Stimulated activated naive CD4-positive, alpha-beta T cell treated with Interleukin-2 at 50 U/mL for 16 hours (primary cell): ENCODE measurements around the gene SLC28A1.

Experiments
- DNase-seq: peaks from one replicate; lab custom pipeline; 2025; lab: John Stamatoyannopoulos, UW

Gene SLC28A1

DNA sequence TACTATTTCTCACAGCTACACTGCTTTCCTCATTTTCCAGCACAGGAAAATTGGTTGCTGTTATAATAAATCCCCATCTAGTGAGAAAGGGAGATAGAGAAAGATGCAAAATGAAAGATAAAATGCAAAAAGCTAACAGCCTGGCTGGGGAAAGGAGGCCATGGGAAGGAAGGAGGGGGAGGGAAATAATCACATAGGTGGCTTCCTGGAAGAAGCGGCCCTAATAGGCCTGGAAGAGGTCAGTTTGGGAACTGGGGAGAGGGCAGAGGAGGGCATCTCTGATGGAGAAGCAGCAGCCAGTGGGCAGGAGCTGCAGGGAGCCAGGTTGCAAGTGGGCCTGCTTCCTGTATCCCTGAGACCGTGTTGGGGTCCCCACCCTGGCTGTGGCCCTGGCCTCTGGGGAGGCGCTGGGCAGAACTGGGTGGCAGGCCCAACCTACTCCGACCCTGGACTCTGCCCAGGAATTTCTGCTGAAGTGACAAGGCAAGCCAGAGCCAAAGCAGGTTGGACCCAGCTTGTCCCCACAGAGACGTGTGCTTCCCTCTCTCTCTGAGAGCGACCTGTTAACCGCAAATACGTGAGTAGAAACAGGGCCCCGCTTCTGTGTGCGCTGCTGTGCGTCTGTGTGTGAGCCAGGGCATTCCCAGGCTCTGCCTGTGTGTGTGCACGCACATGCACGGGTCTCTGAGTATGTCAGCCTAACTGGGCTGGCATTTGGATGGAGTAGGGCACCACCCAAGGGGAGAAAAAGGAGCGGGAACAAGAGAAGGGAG lies 1.9 kb downstream of the SLC28A1 start:
- DNase-seq, result no peak

DNA sequence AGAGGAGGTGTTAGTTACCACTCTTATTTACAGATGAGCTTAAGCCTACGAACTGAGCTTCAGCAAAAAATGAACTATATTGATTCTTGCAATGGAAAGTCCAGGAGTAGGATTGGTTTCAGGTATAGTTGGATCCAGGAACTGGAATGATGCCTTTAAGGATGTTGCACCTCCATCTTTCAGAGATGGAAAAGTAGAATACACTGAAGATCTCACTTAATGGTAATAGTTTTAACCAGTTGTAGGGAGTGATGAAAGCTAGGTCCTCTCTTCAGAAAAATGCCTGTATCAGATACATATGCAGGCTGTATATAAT lies 2.5 kb downstream of the SLC28A1 start:
- DNase-seq, result no peak

DNA sequence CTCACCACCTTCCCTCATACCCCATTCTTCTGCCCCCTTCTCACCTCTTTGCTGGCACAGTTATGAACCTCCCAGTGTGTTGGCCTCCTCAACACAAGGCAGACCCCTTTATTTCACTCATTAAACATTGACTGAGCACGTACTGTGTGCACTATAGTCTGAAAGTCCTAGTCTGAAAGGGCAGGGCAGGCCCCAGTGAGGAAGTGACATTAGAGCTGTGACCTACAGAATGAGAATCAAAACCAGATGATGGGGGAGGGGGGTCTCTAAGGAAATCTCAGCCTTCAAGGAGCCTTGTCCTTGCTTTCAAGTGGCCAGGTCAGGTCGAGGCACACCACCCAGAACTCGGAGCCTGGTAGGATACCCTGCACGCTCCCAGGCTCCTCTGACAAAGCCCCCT lies 3.5 kb downstream of the SLC28A1 start:
- DNase-seq, result no peak

DNA sequence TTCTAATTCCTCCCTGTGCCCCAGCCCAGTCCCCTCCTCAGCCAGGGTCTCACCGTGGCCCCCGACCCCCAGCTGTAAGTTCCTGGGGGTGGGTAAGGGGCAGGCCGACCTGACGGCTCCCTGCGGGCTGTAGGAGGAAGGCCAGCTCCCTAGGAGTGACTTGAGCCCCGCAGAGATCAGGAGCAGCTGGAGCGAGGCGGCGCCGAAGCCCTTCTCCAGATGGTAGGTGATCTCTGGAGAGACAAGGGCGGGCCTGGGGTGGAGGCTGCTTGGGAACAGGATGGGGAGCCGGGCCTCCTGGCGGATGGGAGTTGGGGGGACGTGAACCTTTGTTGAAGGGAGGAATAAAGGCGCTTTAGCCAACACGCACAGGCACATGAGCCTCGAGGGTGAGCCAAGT lies 4.2 kb downstream of the SLC28A1 start:
- DNase-seq, result no peak

DNA sequence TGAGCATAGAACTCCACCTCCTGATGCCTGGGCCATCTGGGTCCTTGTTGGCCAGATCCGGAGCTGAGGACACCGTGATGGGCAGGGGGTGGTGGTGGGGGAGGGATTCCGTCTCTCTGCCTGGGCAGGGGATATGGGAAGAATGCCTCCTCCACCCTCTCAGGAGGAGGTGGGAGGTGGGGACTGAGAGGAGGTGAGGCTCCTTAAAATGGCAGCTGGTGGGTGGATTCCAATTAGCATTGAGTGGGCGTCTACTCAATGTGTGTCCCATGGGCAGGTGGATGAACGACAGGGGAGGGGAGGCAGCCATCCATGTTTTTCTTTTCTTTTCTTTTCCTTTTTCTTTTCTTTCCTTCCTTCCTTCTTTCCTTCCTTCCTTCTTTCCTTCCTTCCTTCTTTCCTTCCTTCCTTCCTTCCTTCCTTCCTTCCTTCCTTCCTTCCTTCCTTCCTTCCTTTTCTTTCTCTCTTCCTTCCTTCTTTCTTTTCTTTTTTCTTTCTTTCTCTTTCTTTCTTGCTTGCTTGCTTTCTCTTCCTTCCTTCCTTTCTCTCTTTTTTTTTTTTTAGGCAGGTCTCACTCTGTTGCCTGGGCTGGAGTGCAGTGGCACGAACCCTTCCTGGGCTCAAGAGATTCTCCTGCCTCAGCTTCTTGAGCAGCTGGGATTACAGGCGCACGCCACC lies 5.0 kb downstream of the SLC28A1 start:
- no peak for DNase-seq

DNA sequence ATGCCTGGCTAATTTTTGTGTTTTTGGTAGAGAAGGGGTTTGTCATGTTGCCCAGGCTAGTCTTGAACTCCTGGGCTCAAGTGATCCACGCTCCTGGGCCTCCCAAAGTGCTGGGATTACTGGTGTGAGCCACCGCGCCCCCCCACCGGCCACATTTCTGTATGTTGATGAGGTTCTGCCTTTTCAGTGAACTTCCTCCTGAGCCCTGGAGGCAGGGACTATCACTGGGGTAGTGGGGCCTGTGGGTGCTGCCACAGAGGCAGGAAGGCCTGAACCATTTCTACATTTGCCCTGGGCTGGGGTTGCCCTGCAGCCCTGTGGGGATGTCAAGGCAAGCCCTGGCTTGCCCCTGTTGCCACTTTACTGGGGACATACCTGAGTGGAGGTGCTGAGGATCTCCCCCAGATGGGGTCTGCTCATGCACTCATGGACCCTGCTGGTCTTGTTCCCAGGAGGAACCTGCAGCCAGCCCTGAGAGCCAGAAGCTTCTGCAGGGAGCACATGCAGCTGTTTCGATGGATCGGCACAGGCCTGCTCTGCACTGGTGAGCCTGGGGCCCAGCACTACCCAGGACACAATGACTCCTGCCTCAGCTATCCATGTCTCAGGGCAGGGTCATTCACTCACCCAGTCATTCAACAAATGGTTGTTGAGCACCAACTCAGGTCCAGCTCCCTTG lies 5.7 kb downstream of the SLC28A1 start:
- DNase-seq, result no peak

DNA sequence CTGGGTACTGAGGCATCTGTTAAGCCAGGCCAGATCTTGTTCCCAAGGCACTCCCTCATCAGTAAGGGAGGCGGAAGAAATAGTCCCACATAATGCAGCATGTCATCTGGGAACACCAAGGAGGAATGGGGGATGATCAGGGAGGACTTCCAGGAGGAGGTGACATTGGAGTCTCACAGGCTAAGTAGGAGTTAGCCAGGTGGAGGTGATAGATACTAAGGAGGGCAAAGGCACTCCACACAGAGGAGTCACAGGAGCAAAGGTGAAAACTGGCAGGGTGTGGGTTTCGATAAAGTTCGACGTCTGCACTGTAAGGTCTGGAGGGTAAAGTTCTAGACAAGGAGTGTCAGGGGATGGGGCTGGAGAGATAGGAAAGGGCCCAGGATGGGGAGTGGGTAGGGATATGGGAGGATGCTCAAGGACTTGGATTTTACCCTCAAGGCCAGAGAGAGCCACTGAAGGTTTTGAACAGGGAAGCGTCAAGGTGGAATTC lies 6.3 kb downstream of the SLC28A1 start:
- DNase-seq, result no peak

DNA sequence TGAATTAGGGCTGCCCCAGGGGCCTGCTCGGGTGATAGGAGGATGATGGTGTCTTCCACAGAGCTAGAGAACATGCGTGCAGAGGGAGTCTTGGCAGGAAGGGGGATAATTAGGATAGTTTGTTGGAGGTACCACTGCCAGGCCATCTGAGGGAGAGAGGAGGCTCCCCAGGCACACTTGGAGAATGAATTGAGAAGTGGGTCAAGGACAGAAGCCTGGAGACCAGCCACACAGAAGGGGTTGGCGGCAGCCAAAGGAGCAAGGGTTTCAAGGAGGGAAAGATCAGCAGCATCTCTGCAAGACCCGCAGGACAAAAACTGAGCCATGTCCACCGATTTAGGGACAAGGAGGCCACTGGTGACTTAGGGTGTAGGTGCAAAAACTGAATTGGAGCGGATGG lies 6.9 kb downstream of the SLC28A1 start:
- no peak for DNase-seq

DNA sequence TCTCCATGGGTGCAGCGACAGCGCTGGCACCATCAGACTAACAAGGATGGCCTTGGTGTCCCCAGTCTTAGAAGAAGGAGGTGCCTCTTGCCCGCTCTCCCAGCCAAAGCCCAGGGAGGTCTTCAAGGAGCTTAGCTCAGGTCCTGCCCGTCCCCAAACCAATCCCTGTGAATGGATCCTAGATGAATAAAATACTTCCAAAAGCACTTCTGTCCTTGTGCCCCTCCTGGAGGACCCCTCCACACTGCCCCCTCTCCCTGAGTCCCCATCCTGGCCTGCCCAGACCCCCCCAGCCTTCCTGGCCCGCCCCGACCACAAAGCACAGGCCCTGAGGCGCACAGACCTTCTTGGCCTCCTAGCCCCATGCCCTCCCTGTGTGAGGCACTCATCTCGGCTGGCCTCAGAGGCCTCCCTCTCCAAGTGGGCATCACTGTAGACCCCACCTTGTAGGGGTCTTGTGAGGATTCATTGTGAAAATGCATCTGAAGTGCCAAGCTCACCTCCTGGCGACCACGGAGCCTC lies 8.4 kb downstream of the SLC28A1 start:
- no peak for DNase-seq

DNA sequence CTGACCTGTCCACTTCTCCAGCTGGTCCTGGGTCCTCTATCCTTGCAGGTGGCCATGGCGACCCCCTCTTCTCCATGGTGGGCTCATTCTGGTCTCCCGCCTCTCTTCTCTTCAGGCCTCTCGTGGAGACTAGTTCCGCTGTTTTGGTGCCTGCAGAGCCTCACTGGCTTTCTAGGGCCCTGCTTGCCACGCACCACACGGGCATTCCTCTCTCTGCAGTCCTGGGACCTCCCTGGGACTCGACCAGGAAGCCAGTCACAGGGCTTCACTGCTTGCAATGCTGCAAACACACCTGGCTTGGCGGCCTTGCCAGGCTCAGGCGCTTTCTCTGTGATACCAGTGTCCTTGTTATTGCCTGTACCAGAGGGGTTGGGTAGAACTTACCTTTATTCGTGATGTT lies 9.1 kb downstream of the SLC28A1 start:
- DNase-seq, result no peak

DNA sequence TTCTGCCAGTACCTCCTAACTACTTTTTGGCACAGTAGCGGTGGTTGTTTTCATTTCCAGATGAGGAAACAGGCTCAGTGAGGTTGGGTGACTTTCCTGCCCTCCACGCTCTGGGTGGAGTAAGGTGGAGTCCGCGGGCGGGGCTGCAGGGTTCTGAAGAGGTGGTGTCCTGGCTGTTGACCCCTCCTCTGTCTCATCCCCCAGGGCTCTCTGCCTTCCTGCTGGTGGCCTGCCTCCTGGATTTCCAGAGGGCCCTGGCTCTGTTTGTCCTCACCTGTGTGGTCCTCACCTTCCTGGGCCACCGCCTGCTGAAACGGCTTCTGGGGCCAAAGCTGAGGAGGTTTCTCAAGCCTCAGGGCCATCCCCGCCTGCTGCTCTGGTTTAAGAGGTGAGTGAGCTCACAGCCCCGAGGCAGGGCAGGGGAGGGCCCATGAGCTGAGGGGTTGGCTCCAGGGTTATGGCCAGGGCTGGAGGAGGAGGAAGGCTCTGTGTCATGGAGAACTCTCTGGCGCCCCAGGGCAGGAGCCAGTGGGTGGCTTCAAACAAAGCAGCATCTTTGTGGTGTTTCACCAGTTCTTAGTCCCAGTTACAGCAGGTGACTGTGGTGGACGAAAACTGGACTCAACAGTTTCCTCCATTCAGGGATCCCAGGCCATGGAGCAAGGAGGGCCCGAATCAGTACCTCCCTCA lies 10.4 kb downstream of the SLC28A1 start:
- no peak for DNase-seq

DNA sequence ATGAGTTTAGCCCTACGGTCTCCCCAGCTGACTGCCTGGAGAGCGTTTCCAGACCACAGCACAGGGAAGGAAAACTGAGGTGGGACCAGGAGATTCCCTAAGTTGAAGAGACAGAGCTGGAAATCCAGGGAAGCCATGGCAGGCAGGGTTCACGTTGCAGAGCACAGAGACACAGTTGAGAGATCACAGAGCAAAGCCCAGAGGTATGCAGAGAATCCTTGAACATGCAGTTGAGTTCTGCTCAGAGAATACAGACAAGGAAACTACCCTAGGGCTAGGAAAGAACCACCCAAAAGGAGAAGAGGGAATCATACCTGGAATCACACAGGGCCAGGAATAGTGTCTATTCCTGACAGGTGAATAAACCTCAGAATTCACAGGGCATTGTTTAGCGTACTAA lies 14.3 kb downstream of the SLC28A1 start:
- DNase-seq, result no peak

DNA sequence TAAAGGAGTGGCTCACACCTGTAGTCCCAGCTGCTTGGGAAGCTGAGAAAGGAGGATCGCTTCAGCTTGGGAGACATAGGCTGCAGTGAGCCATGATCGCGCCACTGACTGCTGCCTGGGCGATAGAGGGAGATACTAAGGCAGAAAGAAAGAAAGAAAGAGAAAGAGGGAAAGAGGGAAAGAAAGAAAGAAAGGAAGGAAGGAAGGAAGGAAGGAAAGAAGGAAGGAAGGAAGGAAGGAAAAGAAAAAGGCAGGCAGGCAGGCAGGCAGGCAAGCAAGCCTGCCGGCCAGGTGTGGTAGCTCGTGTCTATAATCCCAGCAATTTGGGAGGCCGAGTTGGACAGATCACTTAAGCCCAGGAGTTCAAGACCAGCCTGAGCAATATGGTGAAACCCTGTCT lies 15.3 kb downstream of the SLC28A1 start:
- DNase-seq, result no peak

DNA sequence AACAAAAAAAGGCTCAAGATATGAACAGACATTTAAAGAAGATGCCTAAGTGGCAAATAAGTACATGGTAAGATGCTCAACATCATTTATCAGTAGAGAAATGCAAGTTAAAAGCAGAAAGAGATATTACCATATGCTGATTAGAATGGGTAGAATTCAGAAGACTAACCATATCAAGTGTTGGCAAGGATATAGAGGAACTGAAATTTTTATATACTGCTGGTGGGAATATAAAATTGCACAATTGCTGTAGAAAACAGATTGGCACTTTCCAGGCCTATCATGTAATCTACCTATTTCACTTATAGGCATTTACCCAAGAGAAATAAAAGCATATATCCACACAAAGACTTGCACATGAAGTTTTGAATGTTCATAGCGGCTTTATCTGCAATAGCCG lies 17.1 kb downstream of the SLC28A1 start:
- no peak for DNase-seq

DNA sequence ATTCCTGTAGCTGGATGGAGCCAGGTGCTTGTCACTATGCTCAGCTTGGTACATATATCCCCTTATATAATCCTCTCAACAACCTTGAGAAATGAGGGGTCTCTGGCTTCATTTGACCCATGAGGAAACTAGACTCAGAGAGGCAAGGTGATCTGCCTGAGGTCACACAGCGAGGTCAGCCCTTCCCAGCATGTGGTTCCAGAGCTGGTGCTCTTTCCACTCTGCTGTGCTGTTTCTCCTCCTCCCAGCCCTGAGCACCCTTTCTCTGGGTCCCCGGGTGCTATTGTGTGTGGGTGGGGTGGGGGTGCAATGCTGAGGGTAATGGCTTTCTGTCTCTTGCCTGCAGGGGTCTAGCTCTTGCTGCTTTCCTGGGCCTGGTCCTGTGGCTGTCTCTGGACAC lies 19.3 kb downstream of the SLC28A1 start:
- DNase-seq, result no peak

DNA sequence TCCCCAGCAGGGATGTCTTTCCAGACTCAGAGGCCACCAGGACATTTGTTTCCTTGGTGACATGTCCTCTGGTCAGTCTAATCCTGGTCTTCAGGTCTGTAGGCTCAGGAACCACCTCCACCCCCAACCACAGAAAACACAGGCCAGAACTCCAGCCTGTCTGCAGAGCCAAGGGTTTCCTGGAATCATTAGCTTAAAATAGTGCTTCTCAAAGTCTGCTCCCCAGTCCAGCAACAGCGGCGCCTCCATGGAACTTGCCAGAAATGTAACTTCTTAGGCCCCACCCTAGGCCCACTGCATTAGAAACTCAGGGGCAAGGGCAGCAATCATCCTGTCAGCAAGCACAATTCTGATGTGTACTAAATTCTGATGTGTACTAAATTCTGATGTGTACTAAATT lies 20.0 kb downstream of the SLC28A1 start:
- DNase-seq, result no peak

DNA sequence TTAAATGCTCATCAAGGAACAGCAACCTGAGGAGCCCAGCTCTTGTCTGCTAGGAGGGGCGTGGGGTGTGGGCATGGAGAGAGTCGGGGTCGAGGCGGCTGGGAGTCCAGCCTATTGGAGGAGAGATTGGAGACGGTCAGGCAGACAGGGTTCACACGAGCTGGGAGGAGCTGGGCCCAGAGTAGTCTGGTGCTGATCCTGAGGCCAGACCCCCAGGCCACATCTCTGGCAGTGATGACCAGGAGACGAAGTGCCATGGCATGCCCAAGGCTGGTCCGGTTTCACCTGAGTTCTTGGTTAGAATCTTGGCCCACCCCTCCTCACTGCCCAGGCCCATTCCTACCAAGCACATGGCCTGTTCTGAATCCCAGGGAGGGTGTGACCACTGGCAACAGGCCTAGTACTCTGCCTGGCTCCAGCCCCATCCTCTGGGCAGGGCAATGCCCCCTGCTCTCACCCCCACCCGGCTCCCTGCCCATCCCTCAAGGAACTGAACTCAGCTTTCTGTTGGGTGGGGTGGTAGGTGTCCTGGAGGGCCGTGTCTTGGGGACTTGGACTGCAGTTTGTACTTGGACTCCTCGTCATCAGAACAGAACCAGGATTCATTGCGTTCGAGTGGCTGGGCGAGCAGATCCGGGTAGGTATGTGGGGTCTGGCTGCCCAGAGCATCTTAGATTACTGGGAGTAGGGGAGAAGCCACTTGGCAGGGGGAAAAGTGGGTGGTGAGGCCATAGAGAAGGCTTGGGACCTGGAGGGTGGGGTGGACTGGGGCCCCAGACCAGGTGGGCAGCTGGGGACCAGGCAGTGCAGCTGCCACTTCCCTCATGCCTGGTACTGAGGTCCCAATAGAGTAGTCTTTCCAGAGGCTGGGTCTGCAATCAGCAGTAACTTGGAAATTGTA lies 20.8 kb downstream of the SLC28A1 start:
- no peak for DNase-seq

DNA sequence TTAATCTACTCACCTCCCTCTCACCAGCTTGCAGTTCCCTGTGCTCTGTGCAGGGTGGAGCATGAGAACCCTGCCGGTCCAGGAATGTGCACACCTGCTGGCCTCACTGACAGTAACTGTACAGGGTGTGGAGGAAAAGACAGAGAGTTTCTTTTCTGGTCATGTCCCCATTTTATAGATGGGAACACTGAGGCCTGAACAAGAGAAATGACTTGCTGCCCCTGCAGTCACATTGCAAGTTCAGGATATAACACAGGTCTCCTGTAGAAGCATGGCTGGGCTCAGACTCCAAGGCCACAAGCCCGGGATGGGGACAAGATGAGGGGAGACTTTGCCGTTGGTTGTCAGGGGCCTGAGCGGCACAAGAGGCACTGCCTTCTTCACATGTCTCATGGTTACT lies 23.3 kb downstream of the SLC28A1 start:
- DNase-seq, result no peak

DNA sequence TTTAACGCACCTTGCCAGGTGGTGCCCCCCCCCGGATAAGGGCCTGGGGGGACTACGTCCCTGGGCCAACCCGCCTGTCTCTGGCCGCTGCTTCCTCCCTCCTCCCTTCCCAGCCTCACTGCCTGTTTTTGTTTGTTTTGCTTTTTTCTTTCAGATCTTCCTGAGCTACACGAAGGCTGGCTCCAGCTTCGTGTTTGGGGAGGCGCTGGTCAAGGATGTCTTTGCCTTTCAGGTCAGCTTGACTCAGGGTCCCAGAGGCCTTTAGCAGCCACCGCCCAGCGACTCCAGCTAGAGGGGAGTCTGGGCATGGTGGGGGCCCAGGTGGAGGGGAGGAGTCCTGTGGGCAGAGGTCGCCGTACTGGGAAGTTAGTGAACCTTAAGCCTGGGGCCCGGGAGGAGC lies 24.1 kb downstream of the SLC28A1 start:
- no peak for DNase-seq

DNA sequence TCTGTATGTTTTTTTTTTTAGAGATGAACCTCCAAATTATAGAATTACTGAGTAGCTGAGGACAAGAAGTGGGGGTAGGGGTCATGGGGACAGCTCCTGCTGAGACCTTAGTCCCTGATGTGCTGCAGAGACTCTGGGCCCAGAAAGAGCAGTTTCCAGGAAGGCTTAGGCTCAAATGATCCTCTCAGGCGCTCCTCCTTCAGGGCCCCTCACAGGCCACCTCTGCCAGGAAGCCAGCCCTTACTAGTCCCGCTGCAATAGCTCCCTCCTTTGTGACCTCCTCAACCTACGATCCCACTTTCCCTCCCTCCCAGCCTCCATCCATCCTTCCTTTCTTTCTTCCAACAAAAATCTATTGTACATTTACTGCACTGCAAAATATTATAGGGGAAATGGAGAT lies 24.6 kb downstream of the SLC28A1 start:
- DNase-seq, result no peak

DNA sequence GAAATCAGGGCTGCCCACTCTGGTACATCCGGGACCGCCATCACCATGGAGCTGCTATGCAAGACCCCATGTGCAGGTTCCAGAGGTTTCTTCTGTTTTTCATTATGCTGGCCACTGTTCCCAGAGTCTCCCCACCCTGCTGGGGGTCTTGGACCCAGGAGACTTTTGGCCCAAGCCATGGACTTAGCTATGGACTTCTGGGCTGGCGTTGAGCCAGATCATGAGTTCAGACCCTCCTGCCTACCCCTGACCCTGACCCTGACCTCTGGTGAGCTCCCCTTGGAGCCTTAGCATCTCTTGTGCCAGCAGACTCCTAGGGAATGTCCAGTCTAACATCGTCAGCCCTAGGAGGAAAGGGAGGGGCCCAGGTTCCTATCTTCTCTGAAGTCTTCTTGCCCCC lies 25.3 kb downstream of the SLC28A1 start:
- DNase-seq, result no peak
